SK-N-MC (cell line): ENCODE data around the gene HCRTR1.
"Not testable (repeated sequence)": the region's sequence is repeated elsewhere in the genome, so short reads cannot be mapped to it uniquely, and the experiment has no call there.

ENCODE experiments used
- DNase-seq: peaks from one replicate; pipeline ENCODE4 v3.0.0-alpha.2; 2011; ENCODE audit warnings: low read depth, low spot score
- H3K27ac ChIP-seq: fragments of 200-600 bp; sonication (generic); 2 replicates; pipeline ENCODE4 v1.5.1; 2016; ENCODE audit warnings: mixed run types
- H3K36me3 ChIP-seq: fragments of 200-600 bp; sonication (generic); 2 replicates; pipeline ENCODE4 v1.6.1; 2017; ENCODE audit warnings: antibody characterized with exemption, low read length, mixed read lengths; ENCODE audit not compliant: insufficient read depth
- H3K4me3 ChIP-seq: fragments of 200-600 bp; sonication (generic); 2 replicates; pipeline ENCODE4 v1.5.1; 2016
- H3K9ac ChIP-seq: fragments of 200-600 bp; sonication (generic); 2 replicates; pipeline ENCODE4 v1.8.0; 2017; ENCODE audit warnings: mixed run types, mixed read lengths; ENCODE audit not compliant: insufficient read length
- H3K9me3 ChIP-seq: fragments of 200-600 bp; sonication (generic); 2 replicates; pipeline ENCODE4 v1.6.1; 2017; ENCODE audit warnings: low read depth, mild to moderate bottlenecking, antibody characterized with exemption, low read length, moderate library complexity, mixed read lengths
- EZH2 ChIP-seq: fragments of 200-600 bp; sonication (generic); IDR thresholded peaks from one replicate; pipeline ENCODE4 v1.6.1; 2017; ENCODE audit warnings: antibody characterized with exemption
- FOXP2 ChIP-seq: optimal IDR thresholded peaks from 2 replicates; pipeline ENCODE3; 2011; ENCODE audit warnings: mild to moderate bottlenecking, moderate library complexity; ENCODE audit not compliant: insufficient read depth; ENCODE audit errors: extremely low read length, control extremely low read depth
- POLR2AphosphoS5 ChIP-seq: IDR thresholded peaks from 2 replicates; pipeline ENCODE4 v1.6.1; 2012; ENCODE audit warnings: mild to moderate bottlenecking, low read depth, low read length, borderline replicate concordance

Gene HCRTR1

GRCh38 chr1:31585736-31586365 is 31.6 kb upstream of the HCRTR1 start:
- Histone ChIP-seq H3K36me3 (no peaks in the 10 kb centered on the region), H3K9ac (no peak overlapping the region), H3K4me3 (no peak overlapping the region), H3K27ac (no peak overlapping the region), H3K9me3 (no peaks in the 10 kb centered on the region)
- TF ChIP-seq POLR2AphosphoS5 (no peak), EZH2 (no peak), FOXP2 (no peak)
- DNase-seq, result no peak

- Histone ChIP-seq H3K36me3 (no peaks in the 10 kb centered on the region), H3K9ac (no peak overlapping the region), H3K4me3 (no peak overlapping the region), H3K27ac (no peak overlapping the region), H3K9me3 (no peaks in the 10 kb centered on the region)
- no peak for DNase-seq
- no peak for TF ChIP-seq POLR2AphosphoS5
- no peak for TF ChIP-seq EZH2
- no peak for TF ChIP-seq FOXP2
Observed at GRCh38 chr1:31586376-31587327, 30.8 kb upstream of the HCRTR1 start.

- H3K36me3 ChIP-seq, H3K9ac ChIP-seq, H3K27ac ChIP-seq, DNase-seq, H3K4me3 ChIP-seq, H3K9me3 ChIP-seq: not testable (repeated sequence)
Observed at GRCh38 chr1:31587328-31587699, 30.2 kb upstream of the HCRTR1 start.

GRCh38 chr1:31587720-31588423 is 29.6 kb upstream of the HCRTR1 start:
- H3K36me3 ChIP-seq, result no peaks in the 10 kb centered on the region
- DNase-seq, result no peak
- H3K9ac ChIP-seq, result no peak overlapping the region
- H3K9me3 ChIP-seq, result no peaks in the 10 kb centered on the region
- no peak overlapping the region for H3K27ac ChIP-seq
- no peak overlapping the region for H3K4me3 ChIP-seq
- no peak for TF ChIP-seq POLR2AphosphoS5
- TF ChIP-seq FOXP2, result no peak
- TF ChIP-seq EZH2, result no peak

- H3K9ac ChIP-seq, result no peak overlapping the region
- DNase-seq, result no peak
- no peak overlapping the region for H3K27ac ChIP-seq
- no peaks in the 10 kb centered on the region for H3K9me3 ChIP-seq
- H3K36me3 ChIP-seq, result no peaks in the 10 kb centered on the region
- no peak overlapping the region for H3K4me3 ChIP-seq
- TF ChIP-seq FOXP2, result no peak
- no peak for TF ChIP-seq POLR2AphosphoS5
- no peak for TF ChIP-seq EZH2
Observed at GRCh38 chr1:31588751-31589515, 28.6 kb upstream of the HCRTR1 start.

GRCh38 chr1:31591425-31592093 is 25.9 kb upstream of the HCRTR1 start:
- TF ChIP-seq POLR2AphosphoS5 (no peak), FOXP2 (no peak), EZH2 (no peak)
- H3K36me3 ChIP-seq, result no peaks in the 10 kb centered on the region
- no peaks in the 10 kb centered on the region for H3K9me3 ChIP-seq
- DNase-seq, result peak; percentile 26
- no peak overlapping the region for H3K4me3 ChIP-seq
- H3K27ac ChIP-seq, result no peak overlapping the region
- H3K9ac ChIP-seq, result no peak overlapping the region

- TF ChIP-seq FOXP2, result no peak
- no peak for TF ChIP-seq POLR2AphosphoS5
- TF ChIP-seq EZH2, result no peak
- H3K4me3 ChIP-seq, result no peak overlapping the region
- no peak overlapping the region for H3K9ac ChIP-seq
- no peak for DNase-seq
- H3K27ac ChIP-seq, result no peak overlapping the region
- H3K36me3 ChIP-seq, result no peaks in the 10 kb centered on the region
- no peaks in the 10 kb centered on the region for H3K9me3 ChIP-seq
Observed at GRCh38 chr1:31592132-31592531, 25.4 kb upstream of the HCRTR1 start.

GRCh38 chr1:31593136-31593665 is 24.3 kb upstream of the HCRTR1 start:
- no peak overlapping the region for H3K27ac ChIP-seq
- TF ChIP-seq EZH2 (no peak), FOXP2 (no peak), POLR2AphosphoS5 (no peak)
- H3K9me3 ChIP-seq, result no peaks in the 10 kb centered on the region
- no peaks in the 10 kb centered on the region for H3K36me3 ChIP-seq
- no peak overlapping the region for H3K4me3 ChIP-seq
- DNase-seq, result no peak
- H3K9ac ChIP-seq, result no peak overlapping the region
